Stomach smooth muscle (tissue), 2 donors: ENCODE results near the gene NR4A1.

Experiments
- H3K27ac ChIP-seq: one replicate; pipeline ENCODE4 v1.7.0; 2013; ENCODE audit warnings: mild to moderate bottlenecking, low read length, inconsistent platforms
- H3K27me3 ChIP-seq, 2 donors: one replicate each; pipeline ENCODE4 v1.7.0; 2013; ENCODE audit warnings: low read length in 2 of 2; ENCODE audit not compliant: insufficient read depth in 2 of 2, control insufficient read depth in 1 of 2
- H3K36me3 ChIP-seq, 2 donors: one replicate each; pipeline ENCODE4 v1.7.0; 2013; ENCODE audit warnings: low read length in 2 of 2; ENCODE audit not compliant: control insufficient read depth in 2 of 2, insufficient read depth in 2 of 2
- H3K4me1 ChIP-seq: one replicate; pipeline ENCODE4 v1.7.0; 2013; ENCODE audit warnings: low read length; ENCODE audit not compliant: control insufficient read depth, insufficient read depth
- H3K4me3 ChIP-seq, 2 donors: one replicate each; pipeline ENCODE4 v1.7.0; 2013; ENCODE audit warnings: low read length in 2 of 2
- H3K9ac ChIP-seq, 2 donors: one replicate each; pipeline ENCODE4 v1.7.0; 2013; ENCODE audit warnings: low read length in 2 of 2, mild to moderate bottlenecking in 1 of 2
- H3K9me3 ChIP-seq, 2 donors: one replicate each; pipeline ENCODE4 v1.7.0; 2013; ENCODE audit warnings: low read length in 2 of 2; ENCODE audit not compliant: control insufficient read depth in 2 of 2
- donor health status: healthy.
- donor health status: Pancreatic carcinoma.

The NR4A1 gene

GRCh38 chr12:52043386-52044212, 7.6 kb upstream of the NR4A1 start:
- Histone ChIP-seq H3K36me3 (no peaks in the 10 kb centered on the region), H3K4me1 (peaks cover 56% of the 10 kb centered on the region), H3K9me3 (no peaks in the 10 kb centered on the region), H3K9ac (peak overlapping the region; percentile 43 to 74), H3K27ac (peak overlapping the region; percentile 95), H3K27me3 (no peaks in the 10 kb centered on the region), H3K4me3 (peak overlapping the region; percentile 2 to 57)

DNA sequence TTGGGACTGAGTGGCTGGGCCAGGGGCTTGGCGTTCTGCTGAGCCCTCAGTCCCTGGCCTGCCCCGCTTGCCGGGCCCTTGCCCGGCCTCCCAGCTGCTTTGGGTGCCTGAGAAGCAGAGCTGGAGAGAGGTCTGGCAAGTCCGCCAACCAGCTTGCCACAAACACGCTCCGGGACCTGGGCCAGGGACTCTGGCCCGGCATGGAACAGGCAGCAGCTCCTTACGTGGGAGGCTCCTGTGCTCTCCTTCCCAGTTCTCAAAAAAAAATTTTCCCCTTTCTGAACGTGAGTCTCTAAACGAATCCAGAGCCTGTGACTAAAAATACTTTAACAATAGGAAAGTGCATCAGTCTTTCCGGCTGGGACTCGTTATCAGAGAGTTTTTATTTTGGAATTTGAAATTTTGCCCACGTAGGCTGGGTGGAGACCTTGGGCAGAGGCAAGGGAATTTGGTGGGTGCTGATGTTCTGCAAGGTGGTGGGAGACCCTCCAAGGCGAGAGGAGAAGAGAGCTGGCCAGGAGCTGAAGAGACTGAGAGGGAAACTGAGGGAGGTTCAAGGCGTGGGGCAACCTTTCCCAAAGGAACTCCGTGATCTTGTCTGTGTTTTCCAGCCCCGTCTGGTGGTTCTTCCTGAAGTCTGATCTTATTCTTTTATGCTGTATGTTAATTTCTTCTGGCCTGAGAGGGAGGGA, 6.8 kb upstream of the NR4A1 start:
- Histone ChIP-seq H3K9me3 (no peaks in the 10 kb centered on the region), H3K9ac (peak overlapping the region; percentile 43 to 74), H3K4me3 (peak overlapping the region; percentile 9 to 57), H3K36me3 (no peaks in the 10 kb centered on the region), H3K27me3 (no peaks in the 10 kb centered on the region), H3K27ac (peak overlapping the region; percentile 95), H3K4me1 (peaks cover 53% of the 10 kb centered on the region)

DNA sequence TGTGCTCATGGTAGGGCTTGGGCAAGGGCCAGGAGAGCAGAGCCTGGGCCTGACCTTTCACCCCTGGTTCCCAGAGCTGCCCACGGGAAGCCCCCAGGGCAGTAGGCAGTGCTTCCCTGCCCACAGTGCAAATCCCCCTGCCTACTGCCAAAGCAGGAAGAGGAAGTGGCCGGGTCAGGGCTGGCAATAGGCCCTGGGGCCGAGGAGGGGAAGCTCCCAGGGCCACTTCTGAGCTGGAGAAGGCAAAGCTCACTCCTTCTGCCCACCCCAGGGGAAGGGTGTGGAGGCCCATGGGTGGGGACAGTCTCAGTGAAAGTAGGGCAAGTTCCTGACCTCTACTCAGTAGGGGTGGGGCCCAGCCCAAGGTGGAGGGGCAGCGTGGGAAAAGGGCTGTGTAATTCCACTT, 5.4 kb upstream of the NR4A1 start:
- peaks cover 65% of the 10 kb centered on the region for H3K4me1 ChIP-seq
- no peak overlapping the region for H3K4me3 ChIP-seq
- H3K27me3 ChIP-seq, result no peaks in the 10 kb centered on the region
- no peaks in the 10 kb centered on the region for H3K9me3 ChIP-seq
- H3K27ac ChIP-seq, result no peak overlapping the region
- H3K9ac ChIP-seq, result no peak overlapping the region
- no peaks in the 10 kb centered on the region for H3K36me3 ChIP-seq

DNA sequence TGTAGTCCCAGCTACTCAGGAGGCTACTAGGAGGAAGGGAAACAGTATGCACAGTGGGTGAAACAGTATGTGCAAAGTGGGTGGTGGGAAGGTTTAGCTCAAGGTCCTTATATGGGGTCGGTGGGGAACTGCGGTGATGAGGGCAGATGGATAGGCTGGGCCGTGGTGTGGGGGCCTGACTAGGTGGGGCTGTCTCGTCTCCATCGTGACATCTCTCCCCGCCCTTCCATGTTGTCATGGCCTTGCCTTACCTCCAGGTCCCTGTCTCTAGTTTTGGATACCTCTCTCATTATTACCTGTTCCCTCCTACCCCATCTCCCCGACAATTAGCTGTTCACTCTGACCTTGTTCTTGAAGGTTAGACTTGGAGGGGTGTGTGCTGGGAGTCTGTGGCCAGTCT, 4.4 kb upstream of the NR4A1 start:
- H3K4me3 ChIP-seq, result no peak overlapping the region
- H3K27me3 ChIP-seq, result no peaks in the 10 kb centered on the region
- no peak overlapping the region for H3K9ac ChIP-seq
- H3K27ac ChIP-seq, result no peak overlapping the region
- H3K36me3 ChIP-seq, result no peaks in the 10 kb centered on the region
- H3K4me1 ChIP-seq, result peaks cover 58% of the 10 kb centered on the region
- no peaks in the 10 kb centered on the region for H3K9me3 ChIP-seq

DNA sequence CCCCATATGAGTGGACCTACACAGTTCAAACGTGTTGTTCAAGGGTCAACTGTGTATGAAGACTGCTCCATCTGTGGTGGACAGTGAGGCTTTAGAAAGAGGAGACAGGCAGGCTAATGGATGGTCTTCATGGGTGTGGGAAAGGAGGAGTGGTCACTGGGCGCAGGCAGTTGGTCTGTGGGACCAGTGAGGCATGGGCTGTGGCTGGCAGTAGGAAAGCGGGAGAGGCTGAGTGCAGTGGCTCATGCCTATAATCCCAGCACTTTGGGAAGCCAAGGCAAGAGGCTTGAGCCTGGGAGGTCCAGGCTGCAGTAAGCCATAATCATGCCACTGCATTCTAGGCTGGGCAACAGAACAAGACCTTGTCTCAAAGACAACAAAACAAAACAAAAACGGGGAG, 2.0 kb upstream of the NR4A1 start:
- Histone ChIP-seq H3K4me1 (peaks cover 59% of the 10 kb centered on the region), H3K27ac (no peak overlapping the region)

DNA sequence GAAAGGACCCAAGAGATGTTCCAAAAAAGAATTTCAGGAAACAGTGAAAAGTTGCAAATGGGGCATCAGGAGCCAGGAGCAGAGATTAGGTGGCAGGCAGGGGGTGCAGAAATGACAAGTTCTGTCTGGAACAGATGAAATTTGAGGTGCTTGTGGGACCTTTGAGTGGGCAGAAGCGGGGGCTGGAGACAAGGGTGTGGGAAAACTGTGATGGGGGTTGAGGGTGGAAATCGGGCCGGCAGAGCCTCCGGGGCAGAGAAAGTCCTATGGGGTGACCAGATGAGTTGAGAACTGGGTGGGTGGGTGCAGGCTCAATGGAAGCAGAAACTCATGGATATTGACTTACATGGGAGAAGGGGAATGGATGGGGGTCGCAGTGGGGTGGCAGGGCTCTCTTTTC, 1.6 kb upstream of the NR4A1 start:
- no peak overlapping the region for H3K4me3 ChIP-seq
- no peak overlapping the region for H3K9ac ChIP-seq
- no peaks in the 10 kb centered on the region for H3K27me3 ChIP-seq
- no peak overlapping the region for H3K27ac ChIP-seq
- H3K36me3 ChIP-seq, result peaks cover 9 to 11% of the 10 kb centered on the region in 2 donors
- H3K9me3 ChIP-seq, result no peaks in the 10 kb centered on the region
- peaks cover 57% of the 10 kb centered on the region for H3K4me1 ChIP-seq

More for the DNA sequence above, 2.0 kb upstream of the NR4A1 start:
- H3K9ac ChIP-seq, result no peak overlapping the region
- no peak overlapping the region for H3K4me3 ChIP-seq
- H3K9me3 ChIP-seq, result no peaks in the 10 kb centered on the region
- peaks cover 5 to 7% of the 10 kb centered on the region in 2 donors for H3K36me3 ChIP-seq
- H3K27me3 ChIP-seq, result no peaks in the 10 kb centered on the region

- H3K9ac ChIP-seq, result peak overlapping the region; percentile 86 to 95
- peaks cover 12 to 14% of the 10 kb centered on the region in 2 donors for H3K36me3 ChIP-seq
- H3K4me1 ChIP-seq, result peaks cover 57% of the 10 kb centered on the region
- H3K9me3 ChIP-seq, result no peaks in the 10 kb centered on the region
- H3K27ac ChIP-seq, result peak overlapping the region; percentile 95
- H3K4me3 ChIP-seq, result peak overlapping the region; percentile 84
- H3K27me3 ChIP-seq, result no peaks in the 10 kb centered on the region
These were observed 1.0 kb upstream of the NR4A1 start for GRCh38 chr12:52050116-52050757.

GRCh38 chr12:52052468-52053186, 1.4 kb downstream of the NR4A1 start:
- Histone ChIP-seq H3K27ac (peak overlapping the region; percentile 95), H3K9ac (peak overlapping the region; percentile 83 to 97), H3K27me3 (no peaks in the 10 kb centered on the region), H3K9me3 (no peaks in the 10 kb centered on the region), H3K4me3 (peak overlapping the region; percentile 94 to 96), H3K4me1 (peaks cover 48% of the 10 kb centered on the region), H3K36me3 (peaks cover 31 to 32% of the 10 kb centered on the region in 2 donors)

DNA sequence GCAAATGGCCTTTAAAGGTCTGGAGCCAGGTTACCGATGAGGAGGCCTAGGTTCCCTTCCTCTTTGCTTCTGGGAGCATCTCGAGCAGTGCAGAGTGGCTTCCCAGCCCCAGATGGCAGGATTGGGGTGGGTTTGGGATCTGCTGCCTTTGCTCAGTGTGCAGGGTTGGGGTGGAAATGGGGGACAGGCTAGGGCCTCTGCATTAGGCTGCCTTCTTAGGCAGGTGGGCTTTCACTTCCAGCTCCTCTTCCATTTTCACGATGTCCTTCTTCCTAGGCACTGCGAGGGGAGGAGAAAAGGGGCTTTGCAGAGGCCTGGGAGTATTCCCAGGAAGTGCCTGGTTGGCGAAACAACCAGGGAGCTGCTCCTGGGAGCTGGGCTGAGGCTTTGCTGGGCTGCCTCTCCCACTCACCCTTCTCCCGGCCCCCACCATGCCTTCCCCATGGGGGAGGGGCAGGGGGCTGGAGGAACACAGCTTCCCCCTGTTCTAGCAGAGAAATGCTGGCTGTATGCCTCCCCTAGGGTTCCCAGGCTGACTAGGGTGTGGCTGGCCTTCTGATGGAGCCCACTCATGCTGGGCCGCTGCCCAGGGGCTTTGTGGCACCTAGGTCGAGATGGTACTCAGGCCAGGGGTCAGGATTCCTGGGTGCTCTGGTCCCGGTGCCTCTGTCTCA, 2.4 kb downstream of the NR4A1 start:
- H3K9ac ChIP-seq, result peak overlapping the region; percentile 83 to 97
- peak overlapping the region; percentile 95 for H3K27ac ChIP-seq
- peak overlapping the region; percentile 94 to 96 for H3K4me3 ChIP-seq
- peaks cover 48% of the 10 kb centered on the region for H3K4me1 ChIP-seq
- no peaks in the 10 kb centered on the region for H3K9me3 ChIP-seq
- peaks cover 37 to 38% of the 10 kb centered on the region in 2 donors for H3K36me3 ChIP-seq
- H3K27me3 ChIP-seq, result no peaks in the 10 kb centered on the region
